ENCODE measurements around the gene SLC45A1.

SLC45A1 gene

GRCh38 chr1:8352886-8353785, 35.2 kb downstream of the SLC45A1 start:
- no peak for DNase-seq (ENCODE audit: low read depth)

DNA sequence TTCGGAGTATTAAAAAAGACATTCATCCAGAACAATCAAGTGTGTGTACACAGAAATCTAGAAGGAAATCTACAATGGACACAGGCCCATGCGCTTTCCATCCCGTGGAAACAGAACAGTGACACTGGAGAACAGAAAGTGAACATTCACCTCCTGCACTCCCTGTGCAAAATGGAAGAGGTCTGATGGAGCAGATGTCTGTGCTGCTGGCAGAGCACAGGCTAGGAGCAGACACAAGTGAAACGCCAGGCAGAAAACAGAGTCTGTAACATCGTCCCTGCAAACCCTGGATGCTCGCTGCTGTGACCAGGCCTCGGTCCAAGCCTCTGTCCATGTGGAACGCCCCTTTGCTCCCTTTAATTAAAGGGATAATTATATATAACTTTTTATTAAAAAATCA, 36.1 kb downstream of the SLC45A1 start:
- no peak for DNase-seq (ENCODE audit: low read depth)

DNA sequence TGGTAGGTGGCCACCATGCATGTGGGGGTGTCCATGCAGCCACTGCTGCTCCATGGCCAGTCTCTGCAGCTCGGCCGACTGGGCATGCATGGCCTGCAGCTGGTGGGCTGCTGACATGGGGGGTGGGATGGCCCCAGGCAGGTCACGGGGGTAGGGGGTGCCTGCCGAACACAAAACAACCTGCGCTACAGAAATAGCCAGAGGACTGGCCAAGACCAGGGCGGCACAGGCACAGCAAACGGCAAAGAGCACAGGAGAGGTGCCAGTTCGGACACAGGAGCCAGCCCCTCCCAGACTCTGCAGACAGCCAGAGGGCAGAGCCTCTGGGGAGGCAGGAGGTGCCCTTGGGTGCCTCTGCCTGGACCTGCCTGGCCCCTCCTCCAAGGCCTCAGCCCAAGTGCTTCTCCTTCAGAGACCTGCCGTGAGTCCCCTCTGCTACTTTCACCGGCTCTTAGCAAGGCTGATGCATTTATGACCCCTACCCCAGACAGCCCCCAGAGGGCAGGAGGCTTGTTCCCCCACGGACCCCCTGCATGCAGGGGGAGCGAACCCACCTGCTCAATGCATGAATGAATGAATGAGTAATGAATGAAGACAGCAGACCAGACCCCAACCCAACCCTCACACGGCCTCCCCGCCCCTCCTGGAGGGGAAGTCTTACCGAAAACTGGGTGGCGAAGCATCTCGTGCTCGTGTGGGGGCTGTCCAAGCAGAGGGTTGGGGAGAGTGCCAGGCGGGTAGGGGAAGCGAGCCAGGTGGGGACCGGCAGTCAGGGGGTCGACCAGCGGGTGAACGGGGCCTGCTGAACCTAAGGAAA, 37.7 kb downstream of the SLC45A1 start:
- no peak for DNase-seq (ENCODE audit: low read depth)

- no peak for DNase-seq (ENCODE audit: low read depth)
These were observed 38.6 kb downstream of the SLC45A1 start for GRCh38 chr1:8356256-8357209.

DNA sequence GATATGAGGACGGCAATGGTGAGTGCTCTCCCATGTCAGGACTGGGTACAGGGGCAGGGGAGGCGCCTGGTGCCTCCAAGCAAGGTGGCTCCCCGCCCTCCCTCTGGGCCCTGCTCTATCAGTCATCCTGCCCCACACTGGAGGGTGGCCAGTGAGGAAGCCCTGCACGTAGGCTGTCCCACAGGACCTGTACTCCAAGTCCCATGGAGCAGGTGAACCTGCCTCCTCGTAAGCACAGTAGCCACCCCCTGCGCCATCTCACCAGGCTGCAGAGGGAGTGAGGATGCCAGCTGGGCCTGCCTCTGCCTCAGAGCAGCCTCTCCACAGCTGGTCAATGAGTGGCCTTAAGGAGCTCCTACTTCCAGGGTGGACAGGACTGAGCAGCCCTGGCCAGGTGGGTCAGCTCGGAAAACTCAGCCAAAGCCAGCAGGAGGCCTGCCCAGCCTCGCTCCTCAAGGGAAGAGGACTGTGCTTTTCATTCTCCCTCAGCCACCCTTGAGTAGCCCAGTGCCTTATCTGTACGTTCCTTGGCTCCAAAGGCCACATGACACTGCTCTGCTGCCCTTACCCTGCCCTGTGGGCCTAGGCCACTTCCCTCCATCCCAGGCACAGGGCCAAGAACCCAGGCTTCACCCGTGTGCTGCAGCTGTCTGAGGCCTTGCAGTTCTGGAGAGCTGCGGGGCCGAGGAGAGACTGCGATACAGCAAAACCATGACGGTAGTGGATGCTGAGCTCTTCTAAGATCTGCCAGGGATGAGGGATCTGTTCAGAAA, 39.6 kb downstream of the SLC45A1 start:
- DNase-seq (ENCODE audit: low read depth), result no peak

GRCh38 chr1:8358241-8358896, 40.5 kb downstream of the SLC45A1 start:
- no peak for DNase-seq (ENCODE audit: low read depth)

DNA sequence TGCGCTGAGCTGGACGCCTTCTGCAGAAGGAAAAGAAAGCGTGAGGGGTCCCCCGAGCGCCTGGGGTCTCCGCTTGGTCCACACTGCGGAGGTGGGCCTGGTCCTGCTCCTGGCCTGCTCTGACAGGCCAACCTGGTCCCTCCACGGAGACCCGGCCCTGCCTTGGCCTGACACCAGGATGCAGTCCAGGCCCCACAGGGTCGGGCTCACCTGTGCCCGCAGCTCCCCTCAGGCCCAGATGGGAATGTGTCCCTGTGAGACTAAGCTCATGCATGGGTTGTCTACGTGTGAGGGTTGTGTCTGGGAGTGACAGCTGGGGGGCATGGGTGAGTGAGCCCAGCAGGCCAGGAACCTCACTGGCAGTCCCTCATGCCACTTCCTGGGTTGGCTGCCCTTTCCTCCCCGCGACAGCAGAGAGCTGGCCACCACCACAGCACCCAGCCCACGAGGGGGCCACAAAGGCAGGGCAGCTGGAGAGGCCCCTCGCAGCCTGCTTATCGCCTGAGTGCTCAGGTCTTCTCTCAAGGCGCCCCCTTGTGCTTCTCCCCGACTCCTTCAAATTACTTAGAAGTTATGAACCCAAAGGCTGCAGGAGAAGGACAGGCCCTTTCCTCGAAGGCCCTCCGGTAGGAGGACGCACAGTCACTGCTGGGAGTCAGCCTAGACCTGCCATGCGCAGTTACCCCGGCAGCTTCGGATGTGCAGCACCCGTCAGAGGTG, 41.1 kb downstream of the SLC45A1 start:
- DNase-seq (ENCODE audit: low read depth), result no peak

GRCh38 chr1:8359617-8360481, 41.9 kb downstream of the SLC45A1 start:
- DNase-seq (ENCODE audit: low read depth), result no peak

DNA sequence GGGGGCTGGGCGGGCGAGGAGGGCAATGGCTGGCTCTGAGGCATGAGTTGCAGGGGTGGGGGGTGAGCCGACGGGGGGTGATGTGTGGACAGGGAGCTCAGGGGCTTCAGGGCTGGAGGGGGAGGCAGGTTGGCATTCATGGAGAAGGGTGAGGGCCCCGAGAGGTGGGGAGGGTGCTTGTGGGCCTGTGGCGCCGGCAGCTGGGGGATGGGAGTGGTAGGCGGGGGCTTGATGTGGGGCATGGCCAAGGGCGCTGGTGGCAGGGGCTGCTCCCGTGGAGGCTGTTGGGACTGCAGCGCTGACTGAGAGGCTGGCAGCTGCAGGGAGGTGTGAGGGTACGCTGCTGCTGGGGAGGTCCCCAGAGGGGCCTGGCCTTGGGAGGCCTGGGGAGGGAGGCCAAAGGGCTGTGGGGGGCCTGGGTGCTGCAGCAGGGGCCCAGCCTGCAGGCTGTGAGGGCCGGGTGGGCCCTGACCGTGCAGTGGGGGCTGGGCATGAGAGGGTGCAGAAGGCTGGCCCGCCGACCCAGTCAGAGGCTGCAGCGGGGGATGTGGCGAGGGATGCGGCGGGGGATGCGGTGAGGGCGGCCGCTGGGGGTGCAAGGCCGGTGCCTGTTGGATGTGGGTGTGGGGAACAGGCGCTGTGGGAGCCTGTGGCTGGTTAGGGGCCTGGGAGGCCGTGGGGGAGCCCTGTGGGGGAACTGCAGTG, 42.7 kb downstream of the SLC45A1 start:
- no peak for DNase-seq (ENCODE audit: low read depth)

DNA sequence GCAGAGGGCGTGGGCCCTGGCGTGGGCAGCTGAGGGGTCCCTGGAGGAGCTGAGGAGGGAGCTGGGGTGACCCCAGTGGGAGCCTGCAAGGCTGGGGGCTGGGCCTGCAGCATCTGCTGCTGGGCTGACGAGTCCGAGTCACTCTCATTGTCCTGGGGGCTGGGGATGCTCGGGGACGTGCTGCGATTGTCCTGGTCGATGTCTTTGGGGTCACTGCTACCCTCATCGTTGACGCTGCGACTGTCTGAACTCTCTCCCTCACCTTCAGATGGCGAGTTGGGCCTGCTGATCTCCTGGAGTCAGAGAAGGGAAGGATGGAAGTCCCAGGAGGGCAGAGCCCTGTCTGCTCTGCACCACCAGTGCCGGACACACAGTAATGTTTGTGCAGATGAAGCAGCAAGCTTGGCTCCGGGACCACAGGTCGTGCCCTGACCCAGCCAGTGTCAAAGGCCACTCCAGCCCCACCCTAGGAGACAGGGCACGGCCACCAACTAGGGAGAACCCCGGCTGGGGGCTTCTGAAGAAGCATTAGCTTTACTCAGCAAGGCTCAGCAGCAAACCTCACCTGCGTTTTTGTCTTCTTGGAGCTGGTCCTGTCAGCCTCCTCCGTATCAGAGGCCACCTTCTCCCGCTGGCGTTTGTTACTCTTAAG, 43.4 kb downstream of the SLC45A1 start:
- DNase-seq (ENCODE audit: low read depth), result no peak

- no peak for DNase-seq (ENCODE audit: low read depth)
These were observed 44.8 kb downstream of the SLC45A1 start for GRCh38 chr1:8362701-8363101.

GRCh38 chr1:8363186-8363766, 45.4 kb downstream of the SLC45A1 start:
- no peak for DNase-seq (ENCODE audit: low read depth)

GRCh38 chr1:8363767-8364301, 45.9 kb downstream of the SLC45A1 start:
- DNase-seq (ENCODE audit: low read depth), result no peak

DNA sequence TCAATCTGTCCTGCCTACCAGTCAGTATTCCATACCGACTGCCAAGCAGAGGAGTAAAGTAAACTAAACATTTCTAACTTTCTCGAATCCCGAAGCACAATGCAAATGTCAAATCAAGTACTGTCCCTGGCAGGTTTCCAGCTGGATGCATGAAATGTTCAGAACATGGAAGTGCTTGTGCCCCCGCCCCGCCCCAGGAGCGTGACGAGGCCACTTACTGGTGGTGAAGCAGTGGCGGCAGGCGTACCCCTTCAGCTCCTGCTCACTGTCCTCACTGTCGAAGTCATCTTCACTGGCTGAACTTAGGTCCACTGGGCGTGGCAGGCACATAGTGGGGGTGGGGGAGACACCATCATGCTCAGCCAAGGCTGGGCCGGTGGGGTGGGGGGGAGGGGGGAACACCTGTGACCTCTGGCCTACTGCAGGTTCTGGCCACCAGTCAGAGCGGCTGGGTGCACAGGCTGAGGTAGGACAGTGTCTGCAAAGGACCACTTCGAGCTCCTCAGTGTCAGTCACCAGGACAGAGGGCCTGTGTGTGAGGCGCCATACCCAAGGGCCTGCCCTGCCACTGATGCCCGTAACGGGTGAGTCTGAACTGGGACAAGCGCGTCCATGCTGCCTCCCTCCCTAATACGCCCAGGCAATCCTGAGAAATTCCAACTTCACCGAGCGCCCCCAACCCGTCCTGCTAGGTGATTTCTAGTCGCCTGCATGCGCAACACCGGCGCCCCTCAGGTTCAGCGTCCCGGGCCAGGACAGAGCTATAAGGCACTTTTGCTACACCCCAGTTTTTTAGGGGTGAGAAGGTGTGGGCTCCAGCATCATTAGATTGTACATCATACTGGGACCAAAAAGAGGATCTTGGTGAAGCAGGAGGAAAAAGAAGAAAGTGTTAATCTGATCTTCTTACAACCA, 46.9 kb downstream of the SLC45A1 start:
- no peak for DNase-seq (ENCODE audit: low read depth)

DNA sequence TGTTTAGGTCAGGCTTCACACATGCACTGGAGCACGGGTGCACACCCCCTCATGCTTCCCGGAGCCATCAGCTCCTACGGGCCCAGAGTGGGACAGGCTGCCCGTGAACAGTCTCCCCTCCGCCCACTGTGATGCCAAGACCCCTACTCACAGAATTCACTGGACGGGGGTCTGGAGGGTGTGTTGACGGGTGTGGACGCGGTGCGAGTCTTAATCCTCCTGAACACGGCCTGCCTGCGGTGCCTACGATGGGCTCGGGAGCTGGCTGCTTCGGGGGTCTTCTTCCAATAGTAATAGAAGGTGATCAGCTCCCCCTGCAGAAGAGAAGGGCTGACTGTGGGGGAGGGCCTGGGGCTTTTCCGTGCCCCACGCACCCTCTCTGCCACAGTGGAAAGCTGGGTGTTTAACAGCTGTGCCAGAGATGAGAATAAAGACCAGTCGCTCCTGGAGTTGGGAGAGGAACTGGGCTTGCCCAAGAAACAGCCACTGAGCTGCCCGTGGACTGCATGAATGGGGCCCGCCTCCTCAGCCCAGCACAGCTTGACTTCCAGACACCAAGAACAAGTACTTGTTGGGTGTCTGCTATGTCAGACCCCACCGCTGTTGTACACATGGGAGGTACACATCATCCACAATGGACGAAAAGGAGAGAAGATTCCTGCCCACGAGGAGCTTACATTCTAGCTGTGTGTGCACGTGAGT, 47.9 kb downstream of the SLC45A1 start:
- no peak for DNase-seq (ENCODE audit: low read depth)
